AG04449 (cell line): ENCODE results near the gene SYNE4.
A peak's percentile ranks its signal among the peaks of the same experiment; 100 is the strongest.

ENCODE experiments used
- CTCF ChIA-PET: fragments of 350-600 bp; formaldehyde crosslinking; extraction: SDS; loops from one replicate; lab custom pipeline; 2021; ENCODE audit warnings: antibody characterized with exemption; lab: Yijun Ruan, JAX
- POLR2A ChIA-PET: fragments of 400-600, 350-600 bp; formaldehyde crosslinking; extraction: SDS; loops from one replicate; lab custom pipeline; 2020; ENCODE audit warnings: antibody characterized with exemption, inconsistent platforms; lab: Yijun Ruan, JAX
- DNase-seq: peaks from one replicate; pipeline ENCODE4 v3.0.0-alpha.2; 2010; ENCODE audit warnings: low read depth, low spot score
- H3K4me3 ChIP-seq: 2 replicates; pipeline ENCODE4 v1.5.1; 2011; ENCODE audit warnings: low read depth, mild to moderate bottlenecking, control low read depth, low read length
- CTCF ChIP-seq: IDR thresholded peaks from one replicate; pipeline ENCODE4 v1.5.1; 2011; ENCODE audit warnings: mild to moderate bottlenecking, moderate library complexity, low read length, control low read depth, inconsistent platforms; ENCODE audit not compliant: insufficient read depth; ENCODE audit errors: missing control alignments

SYNE4 gene

GRCh38 chr19:36006955-36007354 is 1.7 kb downstream of the SYNE4 start:
- ChIA-PET POLR2A (no interaction called here), CTCF (interaction anchor here (1.8 kb wide), 1 partner anchor 11 kb away, joined by 6 read pairs; no protein-coding TSS in a partner anchor)
- TF ChIP-seq CTCF, result no peak
- no peak overlapping the region for H3K4me3 ChIP-seq
- no peak for DNase-seq

- no peak for DNase-seq
- POLR2A ChIA-PET, result no interaction called here
- H3K4me3 ChIP-seq, result no peak overlapping the region
- TF ChIP-seq CTCF, result no peak
- CTCF ChIA-PET, result interaction anchor here (0.6 kb wide), 2 partner anchors 11 to 52 kb away, joined by 3 read pairs; partner anchors contain the start of gene ALKBH6
Observed at GRCh38 chr19:36003284-36003683, 5.3 kb downstream of the SYNE4 start.

GRCh38 chr19:36001605-36002004 is 7.0 kb downstream of the SYNE4 start:
- ChIA-PET POLR2A (interaction anchor here (0.6 kb wide), 1 partner anchor 13 kb away, joined by 3 read pairs; the partner anchor contains the start of gene ALKBH6), CTCF (no interaction called here)
- no peak overlapping the region for H3K4me3 ChIP-seq
- TF ChIP-seq CTCF, result no peak
- DNase-seq, result no peak

- no peak overlapping the region for H3K4me3 ChIP-seq
- ChIA-PET CTCF (interaction anchor here (0.8 to 1.6 kb wide), 5 partner anchors 9 to 115 kb away, joined by 3 to 6 read pairs (median 4); partner anchors contain the start of genes SYNE4 and THAP8), POLR2A (interaction anchor here (0.6 to 1.9 kb wide), 2 partner anchors 17 to 287 kb away, joined by 3 to 4 read pairs; partner anchors contain the start of gene ALKBH6)
- no peak for TF ChIP-seq CTCF
- no peak for DNase-seq
Observed at GRCh38 chr19:35996777-35997176, 11.8 kb downstream of the SYNE4 start.

GRCh38 chr19:35995048-35995993 is 13.3 kb downstream of the SYNE4 start, which contains the start of gene SDHAF1:
TSS of gene SDHAF1 (plus strand) at chr19:35995188. CDS start at chr19:35995275, 87 bp downstream.
- peak; percentile 26 for DNase-seq
- TF ChIP-seq CTCF, result no peak
- ChIA-PET CTCF (interaction anchor here (0.8 to 1.7 kb wide), 5 partner anchors 11 to 114 kb away, joined by 4 to 6 read pairs (median 4); partner anchors contain the start of genes SYNE4 and THAP8), POLR2A (interaction anchor here (0.9 to 1.9 kb wide), 2 partner anchors 18 to 46 kb away, joined by 3 to 4 read pairs; partner anchors contain the start of gene ALKBH6)
- H3K4me3 ChIP-seq, result peak within 1 kb of the TSS; percentile 78
